HepG2 (cell line): Measurements from ENCODE around the gene PYCARD. TPM values are rescaled to one million over a fixed set of nuclear protein-coding genes. Genes with fewer than 3 reads are reported as not detected.

Source experiments
- ARNTL ChIP-seq: sonication (generic); formaldehyde crosslinking; IDR thresholded peaks from 2 replicates; pipeline ENCODE4 v1.4.0; 2020; ENCODE audit warnings: mild to moderate bottlenecking, missing genetic modification reagents
- CCAR2 ChIP-seq: fragments of 200-400 bp; formaldehyde crosslinking; optimal IDR thresholded peaks from 2 replicates; pipeline ENCODE3; 2018; ENCODE audit warnings: low read depth, mild to moderate bottlenecking, low read length, moderate library complexity
- CEBPB ChIP-seq: IDR thresholded peaks from 2 replicates; pipeline ENCODE4 v1.6.1; 2011; ENCODE audit warnings: low read depth, low read length, improper control_type of control experiment, borderline replicate concordance
- DMAP1 ChIP-seq: IDR thresholded peaks from 2 replicates; pipeline ENCODE4 v1.6.1; 2016
- EZH2 ChIP-seq: conservative IDR thresholded peaks from 2 replicates; pipeline ENCODE4 v1.6.1; 2012; ENCODE audit warnings: mild to moderate bottlenecking, low read depth, low read length, moderate library complexity
- GPN1 ChIP-seq: sonication (generic); formaldehyde crosslinking; IDR thresholded peaks from 2 replicates; pipeline ENCODE4 v1.5.1; 2020; ENCODE audit warnings: missing genetic modification reagents, borderline replicate concordance
- HDAC6 ChIP-seq: fragments of 200-600 bp; sonication (generic); IDR thresholded peaks from 2 replicates; pipeline ENCODE4 v1.7.0; 2017; ENCODE audit warnings: mild to moderate bottlenecking, antibody characterized with exemption, low read length, low read depth
- MAFK ChIP-seq, 2 experiments: IDR thresholded peaks in 1 of 2; conservative IDR thresholded peaks in 1 of 2; 2 replicates each; pipeline ENCODE4 v1.6.1; 2011; ENCODE audit warnings: improper control_type of control experiment in 2 of 2, low read length in 2 of 2
- PITX1 ChIP-seq: sonication (generic); formaldehyde crosslinking; IDR thresholded peaks from 2 replicates; pipeline ENCODE4 v1.5.1; 2020; ENCODE audit warnings: mild to moderate bottlenecking, missing genetic modification reagents
- PRMT3 ChIP-seq: sonication (generic); formaldehyde crosslinking; IDR thresholded peaks from 2 replicates; pipeline ENCODE4 v1.8.1; 2022; ENCODE audit warnings: low read depth, mild to moderate bottlenecking, moderate library complexity, missing genetic modification reagents, borderline replicate concordance
- RCOR2 ChIP-seq: IDR thresholded peaks from 2 replicates; pipeline ENCODE4 v1.6.1; 2016; ENCODE audit warnings: missing biosample characterization, missing genetic modification reagents
- RFX5 ChIP-seq: IDR thresholded peaks from 2 replicates; pipeline ENCODE4 v1.6.1; 2011; ENCODE audit warnings: low read depth, low read length, improper control_type of control experiment
- ZBTB3 ChIP-seq: sonication (generic); formaldehyde crosslinking; IDR thresholded peaks from 2 replicates; pipeline ENCODE4 v1.4.0; 2020; ENCODE audit warnings: low read depth, mild to moderate bottlenecking, moderate library complexity, missing genetic modification reagents, borderline replicate concordance
- ZFAT ChIP-seq: sonication (generic); formaldehyde crosslinking; conservative IDR thresholded peaks from 2 replicates; pipeline ENCODE4 v1.8.1; 2023; ENCODE audit warnings: missing genetic modification reagents, inconsistent platforms
- ZNF136 ChIP-seq: sonication (generic); formaldehyde crosslinking; IDR thresholded peaks from 2 replicates; pipeline ENCODE4 v1.8.1; 2022; ENCODE audit warnings: low read depth, mild to moderate bottlenecking, moderate library complexity, missing genetic modification reagents
- ZNF496 ChIP-seq: sonication (generic); formaldehyde crosslinking; IDR thresholded peaks from 2 replicates; pipeline ENCODE4 v1.8.1; 2023; ENCODE audit warnings: mild to moderate bottlenecking, moderate library complexity, missing genetic modification reagents; ENCODE audit not compliant: insufficient replicate concordance
- ZNF670 ChIP-seq: sonication (generic); formaldehyde crosslinking; IDR thresholded peaks from 2 replicates; pipeline ENCODE4 v1.8.0; 2022; ENCODE audit warnings: mild to moderate bottlenecking, missing genetic modification reagents, borderline replicate concordance
- ZNF841 ChIP-seq: sonication (generic); formaldehyde crosslinking; IDR thresholded peaks from 2 replicates; pipeline ENCODE4 v1.8.1; 2023; ENCODE audit warnings: missing genetic modification reagents, borderline replicate concordance
- ZNF891 ChIP-seq: sonication (generic); formaldehyde crosslinking; IDR thresholded peaks from 2 replicates; pipeline ENCODE4 v1.5.0; 2020; ENCODE audit warnings: mild to moderate bottlenecking, missing genetic modification reagents
- polyA plus RNA-seq, 8 experiments: library from polyadenylated mRNA; depleted of rRNA in 3 of 8; stranded (reverse) in 7 of 8; unstranded in 1 of 8; fragments of >200 nt; fragmentation: Illumina TruSeq in 4 of 8; extraction: Trizol in 4 of 8; gene quantifications; 2 replicates each; pipeline versions ENCODE4 v1.2.1 to v1.2.3, GENCODE V29; 2011 to 2016; ENCODE audit warnings: low read depth in 4 of 8, missing spikeins in 1 of 8, mixed read lengths in 1 of 8; ENCODE audit not compliant: insufficient read depth in 1 of 8
- total RNA-seq, 5 experiments: library from RNA; depleted of rRNA; stranded (reverse); fragments of >200 nt; fragmentation: Illumina TruSeq; extraction: Trizol; gene quantifications; 2 replicates each; pipeline ENCODE4 v1.2.3, GENCODE V29; 2016; ENCODE audit warnings: low read depth in 1 of 5
- TF ChIP-seq, protein P1 (sequence below): sonication (generic); formaldehyde crosslinking; IDR thresholded peaks from 2 replicates; pipeline ENCODE4 v1.4.0; 2020; ENCODE audit warnings: missing genetic modification reagents, borderline replicate concordance
- TF ChIP-seq, protein P2 (sequence below): sonication (generic); formaldehyde crosslinking; IDR thresholded peaks from 2 replicates; pipeline ENCODE4 v1.4.0; 2020; ENCODE audit warnings: mild to moderate bottlenecking, low read depth, missing genetic modification reagents
- TF ChIP-seq, protein P3 (sequence below): sonication (generic); formaldehyde crosslinking; IDR thresholded peaks from 2 replicates; pipeline ENCODE4 v1.5.1; 2020; ENCODE audit warnings: missing genetic modification reagents, mild to moderate bottlenecking, borderline replicate concordance
- TF ChIP-seq, protein P4 (sequence below): sonication (generic); formaldehyde crosslinking; IDR thresholded peaks from 2 replicates; pipeline ENCODE4 v1.5.0; 2020; ENCODE audit warnings: mild to moderate bottlenecking, missing genetic modification reagents

The PYCARD gene
- total and polyA plus RNA-seq, 2 of the 13 experiments (the other 11 are each of a cell fraction or from before 2014, with no cell fraction given), result 4.8 to 9.2 TPM

DNA sequence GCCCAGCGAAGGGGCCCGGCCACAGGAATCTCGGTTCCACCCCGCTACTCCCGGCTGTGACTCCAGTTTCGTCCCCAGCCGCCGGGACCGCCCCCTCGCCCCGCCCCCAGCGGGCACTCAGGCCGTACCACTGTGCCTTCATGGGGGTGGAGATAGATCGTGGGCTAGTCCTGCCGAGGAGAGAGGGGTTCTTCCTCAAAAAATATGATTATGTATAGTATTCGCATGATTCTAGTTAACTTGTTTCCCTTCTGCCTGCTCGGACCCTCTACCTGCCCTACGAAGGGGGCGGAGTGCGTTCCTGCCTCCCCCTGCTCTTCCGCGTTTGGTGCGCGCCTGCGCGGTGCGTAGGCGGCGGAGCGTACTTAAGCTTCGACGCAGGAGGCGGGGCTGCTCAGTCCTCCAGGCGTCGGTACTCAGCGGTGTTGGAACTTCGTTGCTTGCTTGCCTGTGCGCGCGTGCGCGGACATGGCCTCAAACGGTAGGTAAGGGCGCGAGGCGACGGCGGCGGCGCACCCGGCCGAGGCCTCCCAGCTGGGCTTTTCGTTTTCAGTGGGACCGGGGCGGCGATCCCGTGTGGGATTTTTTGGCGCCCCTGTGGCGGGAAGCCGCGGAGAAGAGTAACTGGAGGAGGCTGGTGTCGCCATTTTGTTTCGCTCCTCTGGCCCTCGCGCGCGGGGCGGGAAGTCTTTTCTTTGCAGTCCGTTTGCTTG is 22.7 kb downstream of the PYCARD start, which contains the start of gene FUS (continued):
- TF ChIP-seq, protein P1, sequence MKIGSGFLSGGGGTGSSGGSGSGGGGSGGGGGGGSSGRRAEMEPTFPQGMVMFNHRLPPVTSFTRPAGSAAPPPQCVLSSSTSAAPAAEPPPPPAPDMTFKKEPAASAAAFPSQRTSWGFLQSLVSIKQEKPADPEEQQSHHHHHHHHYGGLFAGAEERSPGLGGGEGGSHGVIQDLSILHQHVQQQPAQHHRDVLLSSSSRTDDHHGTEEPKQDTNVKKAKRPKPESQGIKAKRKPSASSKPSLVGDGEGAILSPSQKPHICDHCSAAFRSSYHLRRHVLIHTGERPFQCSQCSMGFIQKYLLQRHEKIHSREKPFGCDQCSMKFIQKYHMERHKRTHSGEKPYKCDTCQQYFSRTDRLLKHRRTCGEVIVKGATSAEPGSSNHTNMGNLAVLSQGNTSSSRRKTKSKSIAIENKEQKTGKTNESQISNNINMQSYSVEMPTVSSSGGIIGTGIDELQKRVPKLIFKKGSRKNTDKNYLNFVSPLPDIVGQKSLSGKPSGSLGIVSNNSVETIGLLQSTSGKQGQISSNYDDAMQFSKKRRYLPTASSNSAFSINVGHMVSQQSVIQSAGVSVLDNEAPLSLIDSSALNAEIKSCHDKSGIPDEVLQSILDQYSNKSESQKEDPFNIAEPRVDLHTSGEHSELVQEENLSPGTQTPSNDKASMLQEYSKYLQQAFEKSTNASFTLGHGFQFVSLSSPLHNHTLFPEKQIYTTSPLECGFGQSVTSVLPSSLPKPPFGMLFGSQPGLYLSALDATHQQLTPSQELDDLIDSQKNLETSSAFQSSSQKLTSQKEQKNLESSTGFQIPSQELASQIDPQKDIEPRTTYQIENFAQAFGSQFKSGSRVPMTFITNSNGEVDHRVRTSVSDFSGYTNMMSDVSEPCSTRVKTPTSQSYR (CRISPR knock-in tag), result peak; percentile 68
- TF ChIP-seq ZNF136 (CRISPR knock-in tag) (peak; percentile 94), CEBPB (no peak), PRMT3 (peak; percentile 84; the same call in 1 of the 2 replicates), ZNF670 (CRISPR knock-in tag) (peak; percentile 89), ZBTB3 (no peak), GPN1 (peak; percentile 95), RCOR2 (no peak), HDAC6 (peak; percentile 78; the same call in 1 of the 2 replicates), PITX1 (CRISPR knock-in tag) (no peak), ZNF841 (CRISPR knock-in tag) (0 out of 2 replicates have a peak, but pooled peaks have one; percentile 69), EZH2 (no peak), RFX5 (peak; percentile 30; the same call in 1 of the 2 replicates), ZFAT (CRISPR knock-in tag) (no peak; the same call in 1 of the 2 replicates), DMAP1 (CRISPR knock-in tag) (peak; percentile 91; the same call in 1 of the 2 replicates), ZNF496 (no peak), ARNTL (no peak; the same call in 1 of the 2 replicates), ZNF891 (peak; percentile 88), MAFK (conservative IDR thresholded peaks at IDR 0.05 in 1 of 2, IDR thresholded peaks at IDR 0.05 in 1 of 2; ENCODE audit: low read length in 2 of 2) (no peak), CCAR2 (peak; percentile 26)
- TF ChIP-seq, protein P2, sequence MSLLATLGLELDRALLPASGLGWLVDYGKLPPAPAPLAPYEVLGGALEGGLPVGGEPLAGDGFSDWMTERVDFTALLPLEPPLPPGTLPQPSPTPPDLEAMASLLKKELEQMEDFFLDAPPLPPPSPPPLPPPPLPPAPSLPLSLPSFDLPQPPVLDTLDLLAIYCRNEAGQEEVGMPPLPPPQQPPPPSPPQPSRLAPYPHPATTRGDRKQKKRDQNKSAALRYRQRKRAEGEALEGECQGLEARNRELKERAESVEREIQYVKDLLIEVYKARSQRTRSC (CRISPR knock-in tag), result 0 out of 2 replicates have a peak, but pooled peaks have one; percentile 34
- TF ChIP-seq, protein P3, sequence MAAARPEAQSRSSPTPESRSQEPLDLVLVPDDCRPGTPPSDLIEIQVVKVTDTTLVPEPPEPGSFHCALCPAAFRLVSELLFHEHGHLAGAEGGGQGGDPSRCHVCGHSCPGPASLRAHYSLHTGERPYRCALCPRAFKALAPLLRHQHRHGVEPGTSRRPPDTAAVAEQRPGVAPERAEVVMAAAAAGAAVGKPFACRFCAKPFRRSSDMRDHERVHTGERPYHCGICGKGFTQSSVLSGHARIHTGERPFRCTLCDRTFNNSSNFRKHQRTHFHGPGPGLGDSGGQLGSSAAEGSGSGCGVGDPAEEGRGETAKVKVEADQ (CRISPR knock-in tag), result peak; percentile 99
- TF ChIP-seq, protein P4, sequence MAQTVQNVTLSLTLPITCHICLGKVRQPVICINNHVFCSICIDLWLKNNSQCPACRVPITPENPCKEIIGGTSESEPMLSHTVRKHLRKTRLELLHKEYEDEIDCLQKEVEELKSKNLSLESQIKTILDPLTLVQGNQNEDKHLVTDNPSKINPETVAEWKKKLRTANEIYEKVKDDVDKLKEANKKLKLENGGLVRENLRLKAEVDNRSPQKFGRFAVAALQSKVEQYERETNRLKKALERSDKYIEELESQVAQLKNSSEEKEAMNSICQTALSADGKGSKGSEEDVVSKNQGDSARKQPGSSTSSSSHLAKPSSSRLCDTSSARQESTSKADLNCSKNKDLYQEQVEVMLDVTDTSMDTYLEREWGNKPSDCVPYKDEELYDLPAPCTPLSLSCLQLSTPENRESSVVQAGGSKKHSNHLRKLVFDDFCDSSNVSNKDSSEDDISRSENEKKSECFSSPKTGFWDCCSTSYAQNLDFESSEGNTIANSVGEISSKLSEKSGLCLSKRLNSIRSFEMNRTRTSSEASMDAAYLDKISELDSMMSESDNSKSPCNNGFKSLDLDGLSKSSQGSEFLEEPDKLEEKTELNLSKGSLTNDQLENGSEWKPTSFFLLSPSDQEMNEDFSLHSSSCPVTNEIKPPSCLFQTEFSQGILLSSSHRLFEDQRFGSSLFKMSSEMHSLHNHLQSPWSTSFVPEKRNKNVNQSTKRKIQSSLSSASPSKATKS (CRISPR knock-in tag), result peak; percentile 95; the same call in 1 of the 2 replicates
